ENCODE results near the gene SOAT2.
A peak's percentile ranks its signal among the peaks of the same experiment; 100 is the strongest.
"Not testable (repeated sequence)": the region's sequence is repeated elsewhere in the genome, so short reads cannot be mapped to it uniquely, and the experiment has no call there.

Gene SOAT2

DNA sequence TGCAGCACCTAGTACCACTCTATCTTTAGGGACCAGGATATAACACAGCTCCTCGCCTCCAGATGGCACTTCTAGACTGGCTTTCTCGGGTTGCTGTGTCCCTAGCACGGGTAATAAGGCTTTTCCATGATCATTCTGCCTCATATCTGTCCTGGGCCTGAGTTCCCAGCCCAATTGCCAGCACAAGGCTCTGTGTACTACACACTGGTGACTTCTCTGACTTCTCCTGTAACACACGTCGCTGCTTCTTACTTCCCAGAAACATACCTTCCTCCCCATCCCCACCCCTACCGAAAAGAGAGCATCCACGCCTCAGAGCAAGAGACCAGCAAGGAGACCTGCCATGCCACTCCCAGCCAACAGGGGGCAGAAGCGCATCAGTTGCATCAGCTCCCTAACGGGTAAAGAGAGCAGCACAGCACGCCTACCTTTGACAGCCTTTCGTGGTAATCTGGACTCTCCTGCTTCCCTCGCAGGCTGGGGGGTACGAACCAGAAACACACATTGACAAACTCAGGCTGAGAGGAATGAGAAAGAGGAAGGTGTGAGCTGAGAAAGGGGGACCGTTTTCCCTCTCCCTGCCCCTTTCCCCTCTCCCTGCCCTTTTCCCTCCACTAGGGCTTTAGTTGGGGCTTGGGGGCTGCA is 56.0 kb downstream of the SOAT2 start:
- peak; percentile 88 for DNase-seq

- no peak for DNase-seq
These were observed 56.7 kb downstream of the SOAT2 start for GRCh38 chr12:53160000-53160399.

GRCh38 chr12:53160673-53161072 is 57.4 kb downstream of the SOAT2 start:
- no peak for DNase-seq

- DNase-seq, result no peak
These were observed 58.0 kb downstream of the SOAT2 start for GRCh38 chr12:53161119-53161911.

DNA sequence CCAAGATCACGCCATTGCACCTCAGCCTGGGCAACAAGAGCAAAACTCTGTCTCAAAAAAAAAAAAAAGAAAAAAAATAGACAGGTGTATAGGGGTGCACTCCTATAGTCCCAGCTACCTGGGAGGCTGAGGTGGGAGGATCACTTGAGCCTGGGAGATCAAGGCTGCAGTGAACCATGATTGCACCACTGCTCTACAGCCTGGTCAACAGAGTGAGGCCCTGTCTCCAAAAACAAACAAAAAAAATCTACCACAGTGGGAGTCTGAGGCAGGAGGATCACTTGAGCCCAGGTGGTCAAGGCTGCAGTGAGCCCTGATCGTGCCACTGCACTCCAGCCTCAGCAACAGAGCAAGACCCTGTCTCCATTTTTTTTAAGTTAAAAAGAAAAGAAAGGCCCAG is 59.7 kb downstream of the SOAT2 start:
- not testable (repeated sequence) for DNase-seq

DNA sequence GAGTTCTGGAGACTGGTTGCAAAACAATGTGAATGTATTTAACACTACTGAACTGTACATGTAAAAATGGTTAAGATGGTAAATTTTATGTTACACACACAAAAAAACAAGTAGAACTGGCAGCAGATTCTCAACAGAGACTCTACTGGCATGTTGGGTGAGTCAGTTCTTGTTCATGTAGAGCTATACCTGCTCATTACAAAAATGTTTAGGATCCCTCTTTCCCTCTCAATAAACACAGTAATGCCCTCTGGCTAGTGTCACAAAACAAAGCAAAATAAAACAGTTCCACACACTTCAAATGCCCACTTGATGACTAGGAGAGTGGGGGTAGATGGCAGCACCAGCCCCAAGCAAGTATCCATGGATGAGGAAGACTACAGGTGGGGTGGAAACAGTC is 63.6 kb downstream of the SOAT2 start:
- no peak for DNase-seq

GRCh38 chr12:53169644-53170043 is 66.4 kb downstream of the SOAT2 start:
- no peak for DNase-seq

GRCh38 chr12:53170215-53170614 is 66.9 kb downstream of the SOAT2 start:
- DNase-seq, result no peak

- no peak for DNase-seq
These were observed 67.8 kb downstream of the SOAT2 start for GRCh38 chr12:53170876-53171724.

DNA sequence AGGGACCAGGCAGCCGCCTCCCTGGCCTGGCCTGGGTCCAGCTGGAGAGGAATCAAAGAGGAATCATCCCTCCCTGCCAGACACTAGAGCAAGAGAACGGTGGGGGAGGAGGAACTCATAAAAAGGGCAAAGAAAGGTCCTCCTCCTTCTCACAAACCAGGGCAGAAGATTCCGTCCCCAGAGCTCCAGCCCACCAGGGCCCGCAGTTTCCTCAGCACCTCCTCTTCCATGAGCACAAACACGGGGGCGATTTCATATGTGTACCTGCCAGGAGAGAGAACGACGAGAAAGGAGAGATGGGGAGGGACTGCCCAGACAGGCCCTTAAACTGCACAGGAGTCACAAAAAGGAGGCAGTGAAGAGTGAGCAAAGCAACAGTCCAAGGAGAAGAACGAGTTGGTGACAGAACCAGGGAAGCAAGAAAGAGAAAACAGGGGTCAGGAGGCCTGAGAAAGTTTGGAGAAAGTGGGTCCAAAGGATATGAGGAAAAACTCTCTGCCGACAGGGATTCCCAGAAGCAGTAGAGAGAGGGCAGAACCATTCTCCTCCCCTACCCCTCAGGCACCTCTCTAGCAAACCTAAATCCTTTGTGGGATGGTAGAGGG is 68.5 kb downstream of the SOAT2 start:
- peak; percentile 35 for DNase-seq

DNA sequence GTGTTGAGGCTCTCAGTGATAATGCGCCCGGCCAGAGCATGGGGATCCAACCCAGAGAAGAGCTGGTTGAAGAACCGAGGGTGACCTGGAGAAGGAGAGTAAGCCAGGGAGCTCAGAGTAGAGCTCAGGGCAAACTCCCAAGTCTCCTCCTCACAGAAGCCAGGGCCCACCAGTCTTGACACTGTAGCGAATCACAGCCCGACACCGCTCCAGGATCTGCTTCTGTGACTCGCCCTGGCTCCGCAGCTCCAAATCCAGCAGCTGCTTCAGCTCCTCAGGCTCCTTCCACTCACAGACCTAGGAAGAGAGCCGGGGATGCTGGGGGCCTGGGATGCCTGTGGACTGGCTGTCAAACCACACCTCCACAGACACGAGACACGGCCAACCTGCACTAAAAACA is 69.1 kb downstream of the SOAT2 start:
- DNase-seq, result no peak

DNA sequence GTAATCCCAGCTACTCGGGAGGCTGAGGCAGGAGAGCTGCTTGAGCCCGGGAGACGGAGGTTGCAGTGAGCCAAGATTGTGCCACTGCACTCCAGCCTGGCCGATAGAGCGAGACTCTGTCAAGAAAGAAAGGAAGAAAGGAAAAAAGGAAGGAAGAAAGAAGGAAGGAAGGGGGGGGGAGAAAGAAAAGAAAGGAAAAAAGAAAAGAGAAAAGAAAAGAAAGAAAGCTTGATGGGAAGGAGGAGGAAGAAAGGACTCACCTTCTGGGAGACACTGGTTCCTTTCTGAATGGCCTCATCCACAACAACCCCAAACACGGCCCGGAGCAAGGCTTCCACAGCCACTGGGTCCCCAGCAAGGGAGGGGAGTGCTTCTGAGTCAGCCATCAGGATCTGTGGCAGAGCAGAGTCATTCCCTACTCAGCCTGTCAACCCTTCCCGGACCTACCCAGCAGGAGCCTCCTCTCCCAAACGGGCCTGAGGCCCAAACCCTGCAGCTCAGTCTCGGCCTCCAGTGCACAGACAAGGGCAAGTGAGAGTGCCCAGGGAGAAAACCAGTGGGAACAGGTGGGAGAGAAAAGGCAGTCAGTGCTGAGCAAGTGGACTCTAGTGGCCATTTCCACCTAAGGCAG is 69.9 kb downstream of the SOAT2 start:
- no peak for DNase-seq
